HG03565 (cell line): Measurements from ENCODE around the gene AGAP1.

ENCODE experiments used
- ATAC-seq: cut with Tn5 transposase; IDR thresholded peaks from one replicate; pipeline ENCODE4 v1.9.1; 2021; ENCODE audit warnings: mild to moderate bottlenecking, moderate library complexity; ENCODE audit not compliant: unreplicated experiment

AGAP1 gene

DNA sequence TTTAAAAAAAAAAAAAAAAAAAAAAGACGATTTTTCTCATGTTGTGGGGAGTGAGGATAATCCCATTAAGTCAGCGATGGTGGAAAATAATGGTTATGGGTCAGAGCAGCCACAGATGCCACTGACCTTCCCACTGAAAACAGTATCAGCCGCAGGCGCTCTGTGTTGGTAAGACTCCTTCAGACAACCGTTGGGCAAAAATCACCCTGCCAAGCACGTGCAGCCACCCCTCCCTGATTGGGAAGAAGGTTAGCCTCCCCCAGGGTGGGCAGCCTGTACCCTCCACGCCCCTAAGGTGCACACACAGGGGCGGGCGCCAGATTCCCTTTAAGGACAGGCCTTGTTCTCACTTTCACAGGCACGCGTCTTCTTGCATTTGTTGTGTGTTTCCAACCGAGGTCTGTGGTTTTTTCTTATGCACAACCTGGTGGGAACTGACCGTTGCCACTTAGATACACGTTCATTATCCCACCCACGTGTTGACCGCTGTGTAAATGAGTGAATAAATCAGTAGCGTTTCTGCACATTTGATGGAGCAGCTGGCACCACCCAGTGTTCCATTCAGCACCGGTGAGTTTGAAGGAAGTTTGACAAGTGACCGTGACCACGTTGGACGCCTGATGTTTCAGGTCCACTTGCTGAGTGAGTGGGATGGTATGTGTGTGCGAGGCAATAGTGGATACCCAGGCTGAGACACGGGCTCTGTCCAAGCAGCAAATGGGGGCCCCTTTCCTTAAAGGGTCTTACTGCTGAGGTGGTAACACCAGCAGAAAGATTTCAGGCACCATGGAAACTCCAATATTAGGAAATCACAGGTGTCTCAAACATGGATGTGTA lies 476.6 kb downstream of the AGAP1 start:
- no peak for ATAC-seq

DNA sequence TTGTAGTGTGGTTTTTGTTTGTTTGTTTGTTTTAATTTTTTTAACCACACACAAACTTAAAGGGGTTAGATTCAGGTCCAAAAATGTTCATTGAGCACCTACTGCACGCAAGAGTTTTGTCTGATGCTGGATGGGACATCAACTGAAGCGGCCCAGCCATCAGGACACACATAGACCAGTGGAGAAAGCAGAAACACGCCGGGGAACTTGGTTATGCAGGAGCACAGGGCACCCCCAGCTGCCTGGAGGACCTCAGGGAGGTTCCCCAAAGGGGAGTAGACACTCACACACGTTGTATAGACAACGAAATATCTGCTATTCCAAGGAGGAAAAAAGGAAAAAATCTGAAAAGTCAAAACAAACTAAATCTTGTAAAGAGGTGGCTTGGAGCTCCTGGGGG lies 482.7 kb downstream of the AGAP1 start:
- ATAC-seq, result no peak

DNA sequence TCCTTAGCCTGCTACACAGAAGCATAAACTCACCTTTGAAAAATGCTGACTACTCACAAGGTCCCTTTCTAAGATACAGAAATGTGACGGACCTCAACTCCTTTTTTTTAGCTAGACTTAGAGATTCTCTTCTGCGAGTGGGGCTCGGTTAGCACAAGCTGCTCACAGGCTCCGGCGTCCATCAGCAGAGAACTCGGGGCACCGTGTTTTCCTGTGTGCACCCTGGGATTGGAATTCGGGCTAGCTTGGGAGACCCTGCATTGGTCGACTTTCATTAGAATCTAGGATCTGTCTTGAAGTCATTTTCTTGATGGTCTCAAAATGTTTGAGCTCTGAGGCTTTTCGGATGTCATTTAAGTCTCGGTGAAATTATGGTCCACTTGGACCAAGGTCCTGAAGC lies 483.1 kb downstream of the AGAP1 start:
- ATAC-seq, result no peak

DNA sequence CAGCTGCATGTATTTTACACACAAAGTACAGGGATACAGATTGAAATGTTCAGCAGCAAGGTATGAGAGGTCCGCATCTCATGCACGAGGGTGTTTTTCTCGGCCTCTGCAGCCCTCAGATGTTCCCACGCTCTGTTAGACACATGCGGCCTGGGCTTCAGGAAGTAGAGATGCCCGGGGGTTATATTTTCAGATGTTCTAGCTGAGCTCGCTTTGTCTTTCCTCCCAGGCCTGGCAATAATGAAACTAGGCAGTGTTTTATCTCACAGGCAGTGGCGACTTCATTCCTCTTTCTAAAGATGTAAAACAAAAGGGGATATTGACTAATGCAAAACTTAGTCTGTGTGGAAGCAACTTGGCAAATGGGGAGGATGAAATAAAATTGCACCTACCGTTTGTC lies 483.6 kb downstream of the AGAP1 start:
- no peak for ATAC-seq

DNA sequence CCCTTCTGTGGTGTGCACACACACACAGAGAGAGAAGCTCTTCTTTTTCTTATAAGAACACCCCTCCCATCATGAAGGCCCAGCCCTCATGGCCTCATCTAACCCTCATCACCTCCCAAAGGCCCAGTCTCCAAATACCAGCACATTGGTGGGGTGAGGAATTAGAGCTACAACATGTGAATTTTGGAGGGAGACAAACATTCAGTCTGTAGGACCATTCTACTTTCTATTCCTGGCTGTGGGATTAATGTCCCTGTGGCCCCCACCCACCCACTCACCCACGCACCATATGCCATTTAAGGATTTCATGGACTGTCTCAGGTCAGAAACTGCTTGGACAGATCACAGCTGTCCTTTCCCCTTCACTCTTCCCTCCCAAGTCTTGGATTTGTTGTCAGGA lies 484.2 kb downstream of the AGAP1 start:
- no peak for ATAC-seq

DNA sequence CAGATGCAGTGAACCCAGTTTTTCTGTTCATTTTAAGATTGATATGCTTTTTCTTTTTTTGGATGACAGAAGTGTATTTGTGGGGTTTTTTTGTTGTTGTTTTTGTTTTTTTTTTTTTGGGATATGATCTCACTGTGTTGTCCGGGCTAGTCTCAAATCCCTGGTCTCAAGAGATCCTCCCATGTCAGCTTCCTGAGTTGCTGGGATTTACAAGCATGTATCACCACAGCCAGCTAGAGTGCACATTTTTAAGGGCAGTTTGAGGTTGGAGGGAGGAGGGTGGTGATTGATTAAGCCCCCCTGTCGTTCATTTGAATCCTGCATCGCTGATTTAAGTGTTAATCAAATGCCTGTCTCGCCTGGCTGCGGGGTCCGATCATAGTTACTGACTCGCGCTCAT lies 485.2 kb downstream of the AGAP1 start:
- no peak for ATAC-seq

DNA sequence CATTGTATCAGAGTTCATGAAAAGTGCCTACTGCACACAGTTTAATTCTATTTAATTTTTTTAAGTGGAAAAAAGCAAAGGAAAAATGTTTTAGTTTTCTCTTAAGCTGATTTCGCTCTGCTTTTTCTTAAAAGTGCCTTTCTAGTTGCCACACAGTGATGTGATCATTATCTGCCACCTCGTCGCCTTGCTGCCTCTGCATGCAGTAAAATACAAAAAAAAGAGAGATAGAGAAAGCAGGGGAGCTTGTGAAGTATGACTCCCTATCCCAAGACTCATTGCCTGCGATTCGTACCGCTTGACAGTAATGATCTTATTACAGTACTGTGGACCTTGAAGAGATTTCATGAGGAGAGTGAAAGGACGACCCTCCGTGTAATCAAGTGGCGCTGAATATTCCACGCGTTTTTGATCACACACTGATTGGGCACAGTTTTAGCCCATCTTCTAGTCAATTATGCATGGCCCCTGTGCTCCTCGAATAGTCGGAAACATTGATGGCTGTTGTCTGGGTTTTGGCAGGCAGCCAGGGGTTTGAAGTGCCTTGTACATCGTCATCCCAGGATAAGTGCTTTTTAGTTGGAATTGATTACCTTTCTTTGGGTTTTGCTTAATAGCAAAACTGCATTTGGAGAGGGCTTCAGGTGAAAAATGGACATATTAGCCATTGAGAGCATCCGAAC lies 486.1 kb downstream of the AGAP1 start:
- no peak for ATAC-seq

DNA sequence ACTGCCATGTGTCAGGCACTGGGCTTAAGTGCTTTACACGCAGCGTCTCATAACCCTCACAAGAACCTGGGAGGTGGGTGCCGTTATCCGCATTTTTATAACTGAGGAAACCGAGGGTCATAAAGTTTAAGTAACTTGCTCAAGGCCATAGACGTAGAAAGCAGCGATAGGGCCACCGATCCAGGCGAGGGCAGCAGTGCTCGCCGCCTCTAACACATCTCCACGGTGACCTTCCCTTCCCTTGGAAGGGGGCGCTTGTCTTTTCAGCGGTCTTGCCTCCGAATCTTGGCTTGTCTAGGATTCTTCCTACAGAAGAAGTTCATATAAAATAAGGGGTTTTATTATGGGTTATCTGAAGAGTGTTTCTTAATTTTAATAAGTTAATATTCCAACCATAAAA lies 487.8 kb downstream of the AGAP1 start:
- ATAC-seq, result no peak

DNA sequence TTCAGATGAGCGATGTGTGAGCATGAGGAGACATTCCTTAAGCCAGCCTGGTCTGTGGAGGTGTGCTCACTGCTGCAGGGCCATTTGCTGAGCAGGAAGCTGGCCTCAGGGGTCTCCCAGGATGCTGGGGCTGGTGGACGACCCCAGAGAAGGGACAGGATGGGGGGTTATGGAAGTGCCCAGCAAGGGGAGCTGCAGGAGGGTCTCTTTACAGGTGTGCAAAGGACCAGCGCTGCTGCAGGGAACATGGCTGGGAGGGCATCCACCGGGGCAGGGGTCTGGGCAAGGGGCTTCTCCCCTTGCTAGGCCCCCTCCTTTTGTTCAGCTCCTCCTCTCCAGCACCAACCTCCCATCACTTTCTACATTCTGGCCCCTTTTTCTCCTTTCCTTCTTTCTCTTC lies 489.2 kb downstream of the AGAP1 start:
- no peak for ATAC-seq

DNA sequence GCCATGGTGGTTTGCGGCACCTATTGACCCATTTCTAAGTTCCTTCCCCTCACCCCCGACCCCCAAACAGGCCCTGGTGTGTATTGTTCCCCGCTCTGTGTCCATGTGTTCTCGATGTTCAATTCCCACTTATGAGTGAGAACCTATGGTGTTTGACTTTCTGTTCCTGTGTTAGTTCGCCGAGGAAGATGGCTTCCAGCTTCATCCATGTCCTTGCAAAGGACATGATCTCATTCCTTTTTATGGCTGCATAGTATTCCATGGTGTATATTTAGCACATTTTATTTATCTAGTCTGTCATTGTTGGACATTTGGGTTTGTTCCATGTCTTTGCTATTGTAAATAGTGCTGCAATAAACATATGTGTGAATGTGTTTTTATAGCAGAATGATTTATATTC lies 490.7 kb downstream of the AGAP1 start:
- no peak for ATAC-seq

DNA sequence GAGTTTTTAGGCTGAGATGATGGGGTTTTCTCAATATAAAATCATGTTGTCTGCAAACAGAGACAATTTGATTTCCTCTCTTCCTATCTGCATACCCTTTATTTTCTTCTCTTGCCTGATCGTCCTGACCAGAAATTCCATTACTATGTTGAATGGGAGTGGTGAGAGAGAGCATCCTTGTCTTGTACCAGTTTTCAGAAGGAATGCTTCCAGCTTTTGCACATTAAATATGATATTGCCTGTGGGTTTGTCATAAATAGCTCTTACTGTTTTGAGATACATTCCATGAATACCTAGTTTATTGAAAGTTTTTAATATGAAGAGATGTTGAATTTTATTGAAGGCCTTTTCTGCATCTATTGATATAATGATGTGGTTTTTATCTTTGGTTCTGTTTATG lies 492.5 kb downstream of the AGAP1 start:
- ATAC-seq, result no peak

DNA sequence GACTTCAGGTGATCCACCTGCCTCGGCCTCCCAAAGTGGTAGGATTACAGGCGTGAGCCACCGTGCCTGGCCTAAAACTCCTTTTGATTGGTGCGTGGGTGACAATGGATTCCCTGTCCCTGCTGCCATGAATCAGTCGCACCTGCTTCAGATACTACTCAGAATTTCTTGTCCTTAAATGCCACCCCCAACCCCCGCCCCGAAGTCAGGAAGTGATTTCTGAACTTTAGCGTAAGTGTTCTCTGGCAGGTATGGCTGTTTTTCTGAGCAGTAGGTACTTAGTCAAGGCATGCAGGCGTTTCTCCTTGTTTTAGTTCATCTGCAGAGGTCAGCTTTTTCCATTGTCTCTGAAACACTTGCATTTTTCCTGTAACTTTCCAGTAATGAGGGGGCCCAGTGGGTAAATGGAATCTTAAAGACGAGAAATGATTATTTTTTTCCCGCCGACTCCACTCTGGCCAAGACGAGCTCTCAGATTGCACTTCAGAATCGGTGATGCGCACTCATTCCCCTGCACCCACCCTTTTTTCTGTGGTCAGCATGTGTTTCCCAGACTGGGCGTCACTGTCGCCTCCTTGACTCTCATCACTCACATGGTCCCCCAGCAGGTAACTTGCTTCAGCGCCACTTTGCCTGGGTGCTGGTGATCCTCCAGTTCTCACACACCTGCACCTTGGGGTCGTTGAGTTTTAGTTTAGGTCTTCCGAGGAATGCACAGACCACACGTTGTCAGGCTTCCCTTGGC lies 494.6 kb downstream of the AGAP1 start:
- no peak for ATAC-seq

DNA sequence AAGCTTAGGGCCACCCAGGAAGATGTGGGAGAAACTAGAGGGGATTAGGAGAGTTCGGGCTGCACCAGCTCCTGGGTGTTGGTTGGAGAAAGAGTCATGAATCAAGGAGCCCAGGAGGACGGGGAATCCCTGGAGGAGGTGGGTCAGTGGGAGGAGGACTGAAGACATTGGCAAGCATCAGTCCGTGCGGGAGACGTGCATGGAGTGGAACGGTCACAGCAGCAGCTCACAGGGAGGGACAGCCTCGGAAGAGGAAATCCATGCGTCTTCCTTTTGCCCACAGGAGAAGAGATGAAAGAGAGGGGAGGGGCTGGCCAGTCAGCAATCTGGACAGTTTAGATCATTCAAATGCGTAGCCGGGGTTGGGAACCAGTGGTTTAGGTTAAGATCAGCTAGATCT lies 495.7 kb downstream of the AGAP1 start:
- no peak for ATAC-seq

DNA sequence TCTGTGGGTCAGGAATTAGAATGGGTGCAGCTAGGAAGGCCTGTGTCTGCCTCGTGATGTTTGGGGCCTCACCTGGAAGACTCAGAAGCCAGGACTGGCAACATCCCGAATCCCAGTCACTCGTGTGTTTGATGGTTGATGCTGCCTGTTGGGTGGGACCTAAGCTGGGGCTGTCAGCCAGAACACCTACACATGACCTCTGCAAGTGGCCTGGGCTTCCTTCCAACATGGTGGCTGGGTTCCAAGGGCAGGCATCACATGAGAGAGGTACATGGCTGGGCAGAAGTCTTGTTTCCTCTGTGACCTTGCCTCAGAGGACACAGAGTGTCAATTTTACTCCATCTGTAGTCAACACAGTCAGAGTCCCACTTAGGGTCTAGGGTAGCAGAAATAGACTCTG lies 496.5 kb downstream of the AGAP1 start:
- no peak for ATAC-seq

DNA sequence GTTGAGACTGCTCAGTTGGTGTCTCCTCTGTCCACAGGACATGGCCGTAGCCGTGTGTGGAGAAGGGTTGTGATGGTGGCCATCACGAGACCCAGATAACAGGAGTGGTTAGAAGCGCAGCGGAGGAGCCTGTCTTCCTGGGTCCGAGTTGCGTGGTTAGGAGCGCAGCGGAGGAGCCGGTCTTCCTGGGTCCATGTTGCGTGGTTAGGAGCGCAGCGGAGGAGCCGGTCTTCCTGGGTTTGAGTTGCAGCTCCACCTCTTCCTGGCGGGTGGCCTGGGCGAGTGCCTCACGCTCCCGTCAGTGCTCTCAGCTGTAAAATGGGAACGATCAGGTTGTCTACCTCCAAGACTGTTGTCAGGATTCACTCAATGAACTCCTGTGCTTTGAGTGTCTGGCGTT lies 498.2 kb downstream of the AGAP1 start:
- ATAC-seq, result no peak

DNA sequence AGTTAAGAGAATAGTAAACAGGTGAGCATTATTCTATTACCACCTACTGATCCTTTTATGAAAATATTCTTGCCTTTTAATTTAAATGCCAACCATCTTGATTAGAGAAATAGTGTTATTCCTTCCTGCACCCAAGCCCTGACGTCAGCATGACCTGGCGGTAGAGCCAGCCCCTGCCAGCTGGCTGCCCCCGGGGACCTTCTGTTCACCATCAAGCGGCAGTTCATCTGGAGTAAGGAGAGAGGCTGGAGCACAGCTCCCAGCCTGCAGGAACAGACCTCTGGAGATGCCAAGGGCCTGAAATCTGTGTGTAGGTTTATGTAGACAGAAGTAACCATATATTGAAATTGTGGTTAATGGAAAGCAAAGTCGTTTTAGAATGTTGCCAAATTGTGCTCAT lies 502.6 kb downstream of the AGAP1 start:
- ATAC-seq, result no peak

DNA sequence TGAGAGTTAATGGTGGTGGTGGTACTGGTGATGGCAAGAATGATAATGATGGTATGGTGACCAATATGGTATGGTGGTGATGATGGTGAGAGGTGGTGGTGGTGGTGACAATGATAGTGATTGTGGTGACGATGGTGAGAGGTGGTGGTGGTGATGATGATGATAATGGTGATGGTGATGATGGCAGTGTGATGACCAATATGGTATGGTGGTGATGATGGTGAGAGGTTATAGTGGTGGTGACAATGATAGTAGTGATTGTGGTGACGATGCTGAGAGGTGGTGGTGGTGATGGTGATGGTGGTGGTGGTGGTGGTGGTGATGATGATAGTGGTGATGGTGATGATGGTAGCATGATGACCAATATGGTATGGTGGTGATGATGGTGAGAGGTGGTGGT lies 505.2 kb downstream of the AGAP1 start:
- ATAC-seq, result no peak

DNA sequence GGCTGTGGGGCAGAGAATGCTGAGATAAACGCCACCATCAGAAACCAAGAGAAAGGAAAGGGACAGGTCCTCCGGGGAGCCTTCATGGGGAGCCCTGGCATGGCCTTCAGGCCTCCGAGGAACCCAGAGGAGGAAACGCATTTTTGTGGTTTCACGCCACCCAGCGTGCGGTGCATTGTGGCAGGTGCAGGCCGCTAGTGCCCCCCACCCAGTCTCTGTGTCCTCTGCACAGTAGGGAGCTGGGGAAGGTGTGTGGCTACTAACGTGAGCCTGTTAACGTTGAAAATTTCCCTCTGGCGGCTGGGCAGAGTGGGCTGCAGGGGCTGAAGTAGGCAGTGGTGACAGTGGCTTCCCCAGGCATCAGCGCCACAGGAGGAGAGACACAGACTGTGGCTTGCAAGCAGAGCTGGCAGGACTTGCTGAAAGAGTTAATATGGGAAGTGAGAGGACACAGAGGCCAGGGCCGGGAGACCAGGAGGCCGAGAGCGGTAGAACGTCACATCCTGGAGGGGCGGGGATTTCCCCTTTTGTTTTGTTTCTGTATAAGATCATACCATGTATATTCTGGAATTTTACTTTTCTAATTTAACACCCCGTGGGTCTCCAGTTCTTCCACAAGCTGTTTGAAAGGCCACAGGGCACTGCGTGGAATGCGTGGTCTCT lies 507.5 kb downstream of the AGAP1 start:
- ATAC-seq, result no peak

DNA sequence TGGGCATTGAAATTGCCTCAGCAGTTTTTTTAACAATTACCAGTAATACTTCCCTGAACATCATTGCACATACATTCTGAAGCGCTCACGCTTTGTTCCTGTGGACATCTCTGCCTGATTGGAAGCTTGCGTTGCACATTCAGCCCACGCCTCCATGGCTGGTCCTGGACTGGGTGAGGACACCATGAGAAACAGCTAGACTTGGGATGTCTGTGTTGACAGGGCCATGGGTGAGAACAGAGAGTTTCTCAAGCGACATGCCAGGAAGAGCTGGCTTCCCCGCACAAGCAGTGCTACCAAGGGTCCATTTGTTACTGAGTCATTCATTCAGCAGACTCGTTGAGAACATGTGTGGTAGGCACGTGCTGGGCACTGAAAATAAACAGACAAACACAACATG lies 508.0 kb downstream of the AGAP1 start:
- ATAC-seq, result no peak

DNA sequence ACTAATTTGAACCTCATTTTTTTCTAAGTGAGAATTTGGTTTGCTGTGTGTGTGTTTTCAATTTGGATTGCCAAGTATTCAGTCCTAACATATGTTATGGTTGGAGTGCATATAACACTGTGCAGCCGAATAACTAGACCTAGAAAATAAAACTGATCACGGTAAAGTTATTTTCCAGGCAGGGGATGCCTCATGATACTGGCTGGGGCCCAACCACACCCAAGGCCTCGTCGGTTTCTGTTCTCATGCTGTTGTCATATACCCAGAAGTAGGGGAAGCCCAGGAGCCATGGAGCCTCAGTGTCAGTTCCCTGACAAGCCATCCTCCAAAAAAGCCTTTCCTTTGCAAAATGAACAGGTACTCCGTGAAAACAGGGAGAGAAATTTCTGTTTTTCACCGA lies 514.2 kb downstream of the AGAP1 start:
- no peak for ATAC-seq

DNA sequence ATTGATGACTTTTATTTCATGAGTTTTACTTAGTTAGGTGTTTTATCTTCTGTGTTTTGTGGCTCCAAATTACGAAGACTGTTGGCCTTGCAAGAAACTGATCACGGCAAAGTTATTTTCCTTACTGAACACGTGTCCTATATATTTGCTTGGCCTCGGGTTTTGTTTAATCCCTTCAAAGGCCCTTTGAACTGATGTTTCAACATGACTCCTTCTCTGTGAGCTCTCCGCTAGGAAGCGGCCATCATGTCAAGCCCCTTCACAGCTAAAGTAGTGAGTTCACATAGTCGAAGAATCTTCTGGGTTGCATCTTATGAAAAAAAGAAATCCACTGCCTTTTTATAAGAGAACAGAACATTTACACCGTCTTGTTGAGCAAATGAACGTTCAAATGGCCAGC lies 515.0 kb downstream of the AGAP1 start:
- no peak for ATAC-seq
